GM21717 (cell line): ENCODE results near the gene DACT2.
"Not testable (repeated sequence)": the region's sequence is repeated elsewhere in the genome, so short reads cannot be mapped to it uniquely, and the experiment has no call there.

Experiments
- ATAC-seq: cut with Tn5 transposase; IDR thresholded peaks from one replicate; pipeline ENCODE4 v1.9.1; 2021; ENCODE audit warnings: mild to moderate bottlenecking, moderate library complexity; ENCODE audit not compliant: unreplicated experiment

DACT2 gene

GRCh38 chr6:168319279-168320111 is at the start of gene DACT2:
TSS of gene DACT2 (minus strand) at chr6:168319777. CDS start at chr6:168319633, 144 bp downstream.
- ATAC-seq, result no peak

GRCh38 chr6:168368936-168369335 is 49.4 kb upstream of the DACT2 start:
- ATAC-seq, result no peak

- no peak for ATAC-seq
Observed at GRCh38 chr6:168368066-168368820, 48.7 kb upstream of the DACT2 start.

GRCh38 chr6:168367285-168367751 is 47.7 kb upstream of the DACT2 start:
- no peak for ATAC-seq

- no peak for ATAC-seq
Observed at GRCh38 chr6:168366473-168366872, 46.9 kb upstream of the DACT2 start.

- no peak for ATAC-seq
Observed at GRCh38 chr6:168365422-168366165, 46.0 kb upstream of the DACT2 start.

GRCh38 chr6:168364793-168365421 is 45.3 kb upstream of the DACT2 start:
- no peak for ATAC-seq

- ATAC-seq, result no peak
Observed at GRCh38 chr6:168363811-168364792, 44.5 kb upstream of the DACT2 start.

- no peak for ATAC-seq
Observed at GRCh38 chr6:168363302-168363701, 43.7 kb upstream of the DACT2 start.

- no peak for ATAC-seq
Observed at GRCh38 chr6:168362276-168362990, 42.9 kb upstream of the DACT2 start.

- ATAC-seq, result no peak
Observed at GRCh38 chr6:168361766-168362165, 42.2 kb upstream of the DACT2 start.

GRCh38 chr6:168359794-168360193 is 40.2 kb upstream of the DACT2 start:
- ATAC-seq, result no peak

- no peak for ATAC-seq
Observed at GRCh38 chr6:168358842-168359420, 39.4 kb upstream of the DACT2 start.

- not testable (repeated sequence) for ATAC-seq
Observed at GRCh38 chr6:168356872-168357271, 37.3 kb upstream of the DACT2 start.

- no peak for ATAC-seq
Observed at GRCh38 chr6:168355716-168356522, 36.3 kb upstream of the DACT2 start.

GRCh38 chr6:168354338-168354737 is 34.8 kb upstream of the DACT2 start:
- no peak for ATAC-seq

GRCh38 chr6:168353041-168353440 is 33.5 kb upstream of the DACT2 start:
- ATAC-seq, result no peak

- ATAC-seq, result no peak
Observed at GRCh38 chr6:168352096-168352495, 32.5 kb upstream of the DACT2 start.
